Measurements from ENCODE around the gene SLC16A3. TPM values are rescaled to one million over a fixed set of nuclear protein-coding genes. Genes with fewer than 3 reads are reported as not detected.
"Not testable (repeated sequence)": the region's sequence is repeated elsewhere in the genome, so short reads cannot be mapped to it uniquely, and the experiment has no call there.

SLC16A3 gene
- total RNA-seq, 1 donor from 2014 or later = 8.5 TPM

DNA sequence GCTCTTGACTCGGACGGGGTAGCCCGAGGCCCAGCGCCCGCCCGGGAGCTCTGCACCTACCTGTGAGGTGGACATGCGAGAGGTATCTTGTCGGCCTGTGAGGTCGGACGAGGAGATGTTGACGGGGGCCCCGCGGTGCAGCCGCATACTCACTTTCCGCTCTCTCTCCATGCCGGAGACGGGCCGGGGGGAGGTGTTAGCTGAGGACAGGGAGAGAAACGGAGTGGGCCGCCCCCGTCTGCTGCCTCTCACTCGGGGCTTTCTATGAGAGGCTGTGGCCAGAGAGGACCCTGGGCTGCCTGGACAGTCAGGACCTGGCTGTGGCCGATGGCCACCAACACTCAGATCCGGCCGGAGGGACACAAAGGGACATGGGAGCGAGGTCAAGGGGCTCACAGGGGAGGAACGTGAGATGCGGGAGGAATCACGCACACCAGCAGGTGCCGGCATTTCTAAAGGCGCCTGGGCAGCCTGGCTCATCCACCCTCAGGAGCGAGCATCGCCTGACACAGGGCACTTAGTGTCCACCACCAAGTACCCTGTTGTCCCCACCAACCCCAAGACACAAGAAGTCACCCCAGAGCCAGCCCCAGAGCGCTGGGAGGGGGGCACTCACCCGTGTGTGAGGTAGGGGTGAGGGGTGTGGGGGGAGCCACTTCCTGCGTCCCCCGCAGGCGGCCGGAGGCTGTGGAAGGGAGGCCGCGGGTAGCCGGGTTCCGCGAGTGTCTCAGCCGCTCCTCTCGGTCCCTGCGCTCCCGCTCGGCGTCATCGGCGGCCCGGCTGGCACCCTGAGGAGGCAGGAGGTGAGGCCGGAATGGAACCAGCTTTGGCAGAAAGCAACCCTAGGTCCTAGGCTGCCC, 20.2 kb downstream of the SLC16A3 start:
- DNase-seq = no peak
- intact Hi-C loops (cut with micrococcal nuclease) = no loop called here
- H3K4me1 ChIP-seq = peaks cover 53% of the 10 kb centered on the region
- TF ChIP-seq, protein P1, sequence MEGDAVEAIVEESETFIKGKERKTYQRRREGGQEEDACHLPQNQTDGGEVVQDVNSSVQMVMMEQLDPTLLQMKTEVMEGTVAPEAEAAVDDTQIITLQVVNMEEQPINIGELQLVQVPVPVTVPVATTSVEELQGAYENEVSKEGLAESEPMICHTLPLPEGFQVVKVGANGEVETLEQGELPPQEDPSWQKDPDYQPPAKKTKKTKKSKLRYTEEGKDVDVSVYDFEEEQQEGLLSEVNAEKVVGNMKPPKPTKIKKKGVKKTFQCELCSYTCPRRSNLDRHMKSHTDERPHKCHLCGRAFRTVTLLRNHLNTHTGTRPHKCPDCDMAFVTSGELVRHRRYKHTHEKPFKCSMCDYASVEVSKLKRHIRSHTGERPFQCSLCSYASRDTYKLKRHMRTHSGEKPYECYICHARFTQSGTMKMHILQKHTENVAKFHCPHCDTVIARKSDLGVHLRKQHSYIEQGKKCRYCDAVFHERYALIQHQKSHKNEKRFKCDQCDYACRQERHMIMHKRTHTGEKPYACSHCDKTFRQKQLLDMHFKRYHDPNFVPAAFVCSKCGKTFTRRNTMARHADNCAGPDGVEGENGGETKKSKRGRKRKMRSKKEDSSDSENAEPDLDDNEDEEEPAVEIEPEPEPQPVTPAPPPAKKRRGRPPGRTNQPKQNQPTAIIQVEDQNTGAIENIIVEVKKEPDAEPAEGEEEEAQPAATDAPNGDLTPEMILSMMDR (IDR thresholded peaks at IDR 0.05; ENCODE audit: borderline replicate concordance) = no peak
- H3K27ac ChIP-seq (replicated peaks) = no peak overlapping the region
- H3K27me3 ChIP-seq (ENCODE audit: low read depth) = no peaks in the 10 kb centered on the region
- no peak overlapping the region for H3K4me3 ChIP-seq
- H3K9me3 ChIP-seq (replicated peaks) = no peaks in the 10 kb centered on the region
- peaks cover 93% of the 10 kb centered on the region for H3K36me3 ChIP-seq

DNA sequence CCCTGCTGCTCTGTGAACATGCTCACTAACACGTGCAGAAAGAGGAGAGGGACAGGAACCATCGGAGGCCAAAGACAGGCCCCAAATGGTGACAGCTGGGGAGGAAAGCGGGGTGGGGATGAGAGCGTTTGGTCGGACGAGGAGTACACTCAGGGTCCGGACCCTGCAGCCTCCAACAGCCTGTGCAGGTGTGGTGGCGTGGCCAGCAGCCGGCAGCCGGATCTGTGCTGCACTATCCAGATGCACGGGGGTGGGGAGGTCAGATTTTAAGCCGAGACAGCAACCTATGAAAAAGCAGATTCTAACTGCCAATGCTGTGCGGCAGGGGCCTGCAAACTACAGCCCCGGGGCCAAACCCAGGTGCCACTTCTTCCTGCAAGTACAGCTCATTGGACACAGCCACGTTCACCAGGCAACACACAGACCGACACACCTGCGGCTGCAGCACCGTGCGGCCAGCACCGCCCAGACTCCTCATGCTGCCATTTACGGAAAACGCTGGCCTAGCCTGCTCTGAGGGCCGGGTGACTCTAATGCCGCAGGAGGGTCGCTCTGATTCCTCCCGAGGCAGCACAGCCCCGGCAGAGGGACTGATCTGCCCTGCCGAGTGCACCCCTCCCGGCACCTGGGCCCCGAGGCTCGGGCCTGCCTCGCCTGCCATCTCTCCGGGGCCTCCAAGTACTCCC, 21.2 kb downstream of the SLC16A3 start:
- Histone ChIP-seq H3K27me3 (ENCODE audit: low read depth) (no peaks in the 10 kb centered on the region), H3K4me3 (no peak overlapping the region), H3K4me1 (peaks cover 48% of the 10 kb centered on the region), H3K9me3 (replicated peaks) (no peaks in the 10 kb centered on the region), H3K36me3 (peaks cover 84% of the 10 kb centered on the region), H3K27ac (replicated peaks) (no peak overlapping the region)
- intact Hi-C loops (cut with micrococcal nuclease) = no loop called here
- TF ChIP-seq, protein P1 (IDR thresholded peaks at IDR 0.05; ENCODE audit: borderline replicate concordance) = no peak
- DNase-seq = no peak

DNA sequence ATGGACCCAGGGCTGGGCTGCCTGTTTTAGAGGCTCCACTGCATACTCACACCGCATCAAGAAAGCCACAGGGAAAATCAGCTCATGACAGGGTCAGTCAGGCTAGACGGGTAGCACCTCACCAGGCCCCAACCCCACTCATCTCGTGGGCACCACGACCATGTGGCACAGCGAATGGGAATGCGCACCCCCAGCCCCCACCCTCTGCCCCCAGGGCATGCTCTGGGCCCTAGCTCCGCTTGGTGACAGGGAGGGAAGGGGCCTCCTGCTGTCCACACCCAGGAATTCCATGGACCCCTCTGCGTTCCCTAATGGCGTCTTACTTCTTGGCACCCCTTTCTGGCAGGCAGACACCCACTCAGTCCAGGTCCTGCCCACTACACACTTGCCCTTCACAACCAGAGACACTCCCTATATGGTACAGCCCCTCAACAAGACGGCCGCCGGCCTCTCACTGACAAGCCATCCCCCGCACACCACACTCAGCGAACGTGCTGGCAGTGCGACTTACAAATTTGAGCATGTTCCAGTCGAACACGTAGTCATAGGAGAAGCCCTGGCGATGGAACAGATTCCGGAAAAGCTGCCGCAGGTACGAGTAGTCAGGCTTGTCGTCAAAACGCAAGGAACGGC, 22.1 kb downstream of the SLC16A3 start:
- Histone ChIP-seq H3K9me3 (replicated peaks) (no peaks in the 10 kb centered on the region), H3K27ac (replicated peaks) (no peak overlapping the region), H3K27me3 (ENCODE audit: low read depth) (no peaks in the 10 kb centered on the region), H3K4me1 (peaks cover 44% of the 10 kb centered on the region), H3K36me3 (peaks cover 84% of the 10 kb centered on the region), H3K4me3 (no peak overlapping the region)
- DNase-seq = no peak
- TF ChIP-seq, protein P1 (IDR thresholded peaks at IDR 0.05; ENCODE audit: borderline replicate concordance) = no peak
- intact Hi-C loops (cut with micrococcal nuclease) = no loop called here

DNA sequence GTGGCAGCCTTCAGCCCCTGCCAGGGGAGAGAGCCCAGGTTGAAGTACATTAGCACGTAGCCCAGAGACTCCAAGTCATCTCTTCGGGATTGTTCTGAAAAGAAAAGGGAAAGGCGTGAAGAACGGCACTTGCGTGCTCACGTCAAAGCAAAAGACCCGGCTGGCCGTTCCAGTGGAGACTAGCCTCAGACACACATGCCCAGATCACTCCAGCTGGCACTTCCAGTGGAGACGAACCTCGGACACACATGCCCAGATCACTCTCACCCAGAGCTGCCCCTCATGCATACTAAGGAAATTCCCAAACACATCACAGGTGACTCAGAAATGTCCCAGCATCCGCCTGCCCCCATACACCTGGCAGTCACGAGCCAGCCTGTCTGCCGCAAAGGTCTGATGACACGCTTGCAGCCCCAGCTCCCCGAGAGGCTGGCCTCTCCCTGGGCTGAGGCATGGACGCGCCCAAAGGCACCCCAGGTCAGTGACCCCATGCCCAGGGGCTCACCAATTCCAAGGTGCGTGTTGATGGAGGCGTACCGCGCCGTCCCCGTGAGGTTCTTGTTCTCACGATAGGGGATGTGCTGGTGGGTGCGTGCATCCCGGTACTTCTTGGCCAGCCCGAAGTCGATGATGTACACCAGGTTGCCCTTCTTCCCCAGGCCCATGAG, 23.8 kb downstream of the SLC16A3 start:
- H3K4me1 ChIP-seq = peaks cover 31% of the 10 kb centered on the region
- H3K27me3 ChIP-seq (ENCODE audit: low read depth) = no peaks in the 10 kb centered on the region
- no peak for DNase-seq
- no peak overlapping the region for H3K27ac ChIP-seq (replicated peaks)
- TF ChIP-seq, protein P1 (IDR thresholded peaks at IDR 0.05; ENCODE audit: borderline replicate concordance) = no peak
- no peaks in the 10 kb centered on the region for H3K9me3 ChIP-seq (replicated peaks)
- no peak overlapping the region for H3K4me3 ChIP-seq
- peaks cover 86% of the 10 kb centered on the region for H3K36me3 ChIP-seq
- intact Hi-C loops (cut with micrococcal nuclease) = no loop called here

DNA sequence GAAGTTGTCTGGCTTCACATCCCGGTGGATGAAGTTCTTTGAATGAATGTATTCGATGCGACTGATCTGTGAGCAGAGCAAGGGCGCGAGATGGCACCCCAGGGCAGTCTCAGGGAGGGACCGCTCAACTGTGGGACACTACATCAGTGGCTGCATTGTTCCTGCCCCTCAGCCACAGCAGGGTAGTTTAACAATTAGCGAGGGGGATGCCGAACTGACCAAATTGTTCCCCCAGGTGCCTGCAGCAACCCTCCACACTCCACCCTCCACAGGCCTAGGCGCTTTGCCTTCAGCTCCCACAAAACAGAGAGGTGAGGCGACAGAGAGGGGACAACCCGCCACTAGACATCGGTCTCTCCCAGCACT, 24.3 kb downstream of the SLC16A3 start:
- no peak overlapping the region for H3K4me3 ChIP-seq
- H3K4me1 ChIP-seq = peaks cover 26% of the 10 kb centered on the region
- H3K9me3 ChIP-seq (replicated peaks) = no peaks in the 10 kb centered on the region
- TF ChIP-seq, protein P1 (IDR thresholded peaks at IDR 0.05; ENCODE audit: borderline replicate concordance) = no peak
- no peak overlapping the region for H3K27ac ChIP-seq (replicated peaks)
- intact Hi-C loops (cut with micrococcal nuclease) = no loop called here
- no peak for DNase-seq
- no peaks in the 10 kb centered on the region for H3K27me3 ChIP-seq (ENCODE audit: low read depth)
- H3K36me3 ChIP-seq = peaks cover 86% of the 10 kb centered on the region

DNA sequence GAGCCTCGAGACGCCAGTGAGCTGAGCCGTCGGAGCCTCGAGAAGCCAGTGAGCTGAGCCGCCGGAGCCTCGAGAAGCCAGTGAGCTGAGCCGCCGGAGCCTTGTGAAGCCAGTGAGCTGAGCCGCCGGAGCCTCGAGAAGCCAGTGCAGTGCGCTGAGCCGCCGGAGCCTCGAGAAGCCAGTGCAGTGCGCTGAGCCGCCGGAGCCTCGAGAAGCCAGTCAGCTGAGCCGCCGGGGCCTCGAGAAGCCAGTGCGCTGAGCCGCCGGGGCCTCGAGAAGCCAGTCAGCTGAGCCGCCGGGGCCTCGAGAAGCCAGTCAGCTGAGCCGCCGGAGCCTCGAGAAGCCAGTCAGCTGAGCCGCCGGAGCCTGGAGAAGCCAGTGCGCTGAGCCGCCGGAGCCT, 25.3 kb downstream of the SLC16A3 start:
- not testable (repeated sequence) for DNase-seq; H3K27ac ChIP-seq (replicated peaks)

DNA sequence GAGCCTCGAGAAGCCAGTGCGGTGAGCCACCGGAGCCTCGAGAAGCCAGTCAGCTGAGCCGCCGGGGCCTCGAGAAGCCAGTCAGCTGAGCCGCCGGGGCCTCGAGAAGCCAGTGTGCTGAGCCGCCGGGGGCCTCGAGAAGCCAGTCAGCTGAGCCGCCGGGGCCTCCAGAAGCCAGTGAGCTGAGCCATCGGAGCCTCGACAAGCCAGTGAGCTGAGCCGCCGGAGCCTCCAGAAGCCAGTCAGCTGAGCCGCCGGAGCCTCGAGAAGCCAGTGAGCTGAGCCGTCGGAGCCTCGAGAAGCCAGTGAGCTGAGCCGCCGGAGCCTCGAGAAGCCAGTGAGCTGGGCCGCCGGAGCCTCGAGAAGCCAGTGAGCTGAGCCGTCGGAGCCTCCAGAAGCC, 25.9 kb downstream of the SLC16A3 start:
- Histone ChIP-seq H3K4me1 (peaks cover 18% of the 10 kb centered on the region), H3K36me3 (peaks cover 86% of the 10 kb centered on the region)
- H3K27ac ChIP-seq (replicated peaks); H3K9me3 ChIP-seq (replicated peaks); DNase-seq; intact Hi-C loops (cut with micrococcal nuclease); H3K4me3 ChIP-seq; H3K27me3 ChIP-seq (ENCODE audit: low read depth): not testable (repeated sequence)

More for the DNA sequence above, 25.3 kb downstream of the SLC16A3 start:
- H3K9me3 ChIP-seq (replicated peaks); H3K4me3 ChIP-seq; H3K27me3 ChIP-seq (ENCODE audit: low read depth); intact Hi-C loops (cut with micrococcal nuclease): not testable (repeated sequence)
- Histone ChIP-seq H3K4me1 (peaks cover 18% of the 10 kb centered on the region), H3K36me3 (peaks cover 86% of the 10 kb centered on the region)
